H1 (cell line): ENCODE measurements around the gene ADARB2. TPM values are rescaled to one million over a fixed set of nuclear protein-coding genes. Genes with fewer than 3 reads are reported as not detected.

ENCODE experiments used
- CTCF ChIA-PET: fragments of 300-600 bp; sonication (Branson Sonifier 250); formaldehyde crosslinking; loops from one replicate; lab custom pipeline; 2021; ENCODE audit not compliant: partially characterized antibody; lab: Charles Lee
- POLR2A ChIA-PET: fragments of 300-600 bp; sonication (Branson Sonifier 250); formaldehyde crosslinking; loops from one replicate; lab custom pipeline; 2021; ENCODE audit warnings: inconsistent platforms; ENCODE audit not compliant: partially characterized antibody; lab: Charles Lee
- DNase-seq, 2 experiments: peaks; one replicate each; pipeline versions ENCODE4 v3.0.0 to v3.0.0-alpha.2; 2010 to 2022; ENCODE audit warnings: low spot score in 2 of 2, low read depth in 1 of 2, mixed read lengths in 1 of 2
- FAIRE-seq: peaks from 2 replicates; lab custom pipeline; 2011; peaks lifted over from hg19 to GRCh38; lab: Jason Lieb, UNC
- H2AFZ ChIP-seq: 2 replicates; pipeline ENCODE4 v1.8.1; 2012; ENCODE audit warnings: low read length, inconsistent platforms
- H2AK5ac ChIP-seq: 2 replicates; pipeline ENCODE4 v1.6.1; 2013; ENCODE audit warnings: low read depth, low read length
- H2BK120ac ChIP-seq: replicated peaks from 2 replicates; pipeline ENCODE3; 2013; ENCODE audit warnings: low read depth, low read length, inconsistent platforms
- H2BK12ac ChIP-seq: 2 replicates; pipeline ENCODE4 v1.6.1; 2013; ENCODE audit warnings: low read depth, low read length
- H2BK15ac ChIP-seq: 2 replicates; pipeline ENCODE4 v1.6.1; 2013; ENCODE audit warnings: low read length
- H2BK20ac ChIP-seq: 2 replicates; pipeline ENCODE4 v1.6.1; 2013; ENCODE audit warnings: low read length
- H2BK5ac ChIP-seq: 2 replicates; pipeline ENCODE4 v1.6.1; 2013; ENCODE audit warnings: low read depth, low read length
- H3K14ac ChIP-seq: 2 replicates; pipeline ENCODE4 v1.6.1; 2013; ENCODE audit warnings: inconsistent platforms; ENCODE audit not compliant: insufficient read length
- H3K18ac ChIP-seq: 2 replicates; pipeline ENCODE4 v1.6.1; 2013; ENCODE audit warnings: low read length; ENCODE audit errors: extremely low read depth
- H3K23ac ChIP-seq: 2 replicates; pipeline ENCODE4 v1.6.1; 2013; ENCODE audit warnings: inconsistent platforms; ENCODE audit not compliant: insufficient read length
- H3K23me2 ChIP-seq: 2 replicates; pipeline ENCODE4 v1.6.1; 2013; ENCODE audit warnings: low read depth, low read length
- H3K27ac ChIP-seq: 2 replicates; pipeline ENCODE4 v1.6.1; 2011; ENCODE audit warnings: low read depth, low read length, inconsistent platforms
- H3K27me3 ChIP-seq, 4 experiments: replicated peaks in 1 of 4; 1 replicate in 1 of 4; 2 replicates in 3 of 4; pipeline versions ENCODE4 v1.6.1 to v1.8.1; 2011 to 2013; ENCODE audit warnings: low read length in 3 of 4, mild to moderate bottlenecking in 3 of 4, inconsistent platforms in 2 of 4, mixed read lengths in 2 of 4, moderate library complexity in 1 of 4; ENCODE audit not compliant: control insufficient read depth in 3 of 4, insufficient read depth in 3 of 4; ENCODE audit errors: extremely low read depth in 1 of 4
- H3K36me3 ChIP-seq, 4 experiments: 2 replicates each; pipeline versions ENCODE4 v1.6.1 to v1.8.1; 2011 to 2013; ENCODE audit warnings: mild to moderate bottlenecking in 4 of 4, low read length in 3 of 4, moderate library complexity in 2 of 4, control low read depth in 1 of 4, inconsistent platforms in 1 of 4; ENCODE audit not compliant: insufficient read depth in 4 of 4, control insufficient read depth in 2 of 4
- H3K4ac ChIP-seq: replicated peaks from 2 replicates; pipeline ENCODE3; 2013; ENCODE audit warnings: low read length, low read depth, mixed read lengths, inconsistent platforms; ENCODE audit not compliant: insufficient read length
- H3K4me1 ChIP-seq, 4 experiments: replicated peaks in 1 of 4; 1 replicate in 1 of 4; 2 replicates in 3 of 4; pipeline versions ENCODE4 v1.6.1 to v1.8.1; 2011 to 2013; ENCODE audit warnings: low read length in 3 of 4, inconsistent platforms in 2 of 4, mixed read lengths in 1 of 4; ENCODE audit not compliant: insufficient read depth in 4 of 4, control insufficient read depth in 3 of 4
- H3K4me2 ChIP-seq, 2 experiments: 2 replicates each; pipeline versions ENCODE4 v1.6.1 to v1.8.1; 2011 to 2013; ENCODE audit warnings: low read depth in 2 of 2, low read length in 2 of 2, control low read depth in 1 of 2, inconsistent platforms in 1 of 2, mild to moderate bottlenecking in 1 of 2; ENCODE audit not compliant: insufficient read depth in 1 of 2
- H3K4me3 ChIP-seq, 4 experiments: fragments of 200-600, 300-600 bp in 1 of 4; sonication (generic), shearing (Covaris generic), sonication (Bioruptor Twin) in 1 of 4; 2 replicates each; pipeline versions ENCODE4 v1.5.1 to v1.8.1; 2011 to 2016; ENCODE audit warnings: low read length in 4 of 4, low read depth in 3 of 4, control low read depth in 2 of 4, inconsistent platforms in 2 of 4, mild to moderate bottlenecking in 2 of 4, mixed read lengths in 1 of 4, moderate library complexity in 1 of 4; ENCODE audit not compliant: insufficient read depth in 2 of 4; ENCODE audit errors: extremely low read depth in 1 of 4
- H3K56ac ChIP-seq: replicated peaks from 2 replicates; pipeline ENCODE3; 2013; ENCODE audit warnings: low read depth, mild to moderate bottlenecking, mixed read lengths, low read length, inconsistent platforms; ENCODE audit not compliant: insufficient read length
- H3K79me1 ChIP-seq: 2 replicates; pipeline ENCODE4 v1.6.1; 2013; ENCODE audit warnings: low read depth, low read length, control low read depth
- H3K79me2 ChIP-seq, 2 experiments: 2 replicates each; pipeline versions ENCODE4 v1.6.1 to v1.8.1; 2012 to 2013; ENCODE audit warnings: low read length in 2 of 2, mild to moderate bottlenecking in 2 of 2, inconsistent platforms in 1 of 2; ENCODE audit not compliant: insufficient read depth in 2 of 2, control insufficient read depth in 1 of 2
- H3K9ac ChIP-seq, 4 experiments: replicated peaks in 1 of 4; 1 replicate in 1 of 4; 2 replicates in 3 of 4; pipeline versions ENCODE4 v1.6.1 to v1.8.1; 2011 to 2013; ENCODE audit warnings: low read depth in 3 of 4, low read length in 3 of 4, control low read depth in 2 of 4, mild to moderate bottlenecking in 2 of 4, moderate library complexity in 2 of 4, inconsistent platforms in 1 of 4; ENCODE audit errors: extremely low read depth in 1 of 4
- H3K9me3 ChIP-seq, 2 experiments: 2 replicates each; pipeline versions ENCODE4 v1.6.1 to v1.8.1; 2012 to 2013; ENCODE audit warnings: mild to moderate bottlenecking in 2 of 2, moderate library complexity in 2 of 2, control low read depth in 1 of 2, inconsistent platforms in 1 of 2, low read depth in 1 of 2, low read length in 1 of 2, mixed read lengths in 1 of 2; ENCODE audit not compliant: insufficient read depth in 2 of 2
- H4K20me1 ChIP-seq, 2 experiments: replicated peaks in 1 of 2; 2 replicates each; pipeline versions ENCODE3 to v1.8.1; 2011 to 2013; ENCODE audit warnings: inconsistent platforms in 2 of 2, low read length in 2 of 2, mild to moderate bottlenecking in 1 of 2; ENCODE audit not compliant: insufficient read depth in 2 of 2, control insufficient read depth in 1 of 2
- H4K5ac ChIP-seq: 2 replicates; pipeline ENCODE4 v1.6.1; 2013; ENCODE audit warnings: low read length, low read depth, mixed read lengths, inconsistent platforms; ENCODE audit not compliant: insufficient read length
- H4K8ac ChIP-seq: 2 replicates; pipeline ENCODE4 v1.8.0; 2013; ENCODE audit warnings: mild to moderate bottlenecking, moderate library complexity, low read length, inconsistent platforms; ENCODE audit not compliant: insufficient read depth; ENCODE audit errors: extremely low read depth
- H4K91ac ChIP-seq: replicated peaks from 2 replicates; pipeline ENCODE3; 2013; ENCODE audit warnings: low read length, mixed read lengths, inconsistent platforms; ENCODE audit not compliant: insufficient read length
- CEBPB ChIP-seq: IDR thresholded peaks from 2 replicates; pipeline ENCODE4 v1.6.1; 2012; ENCODE audit warnings: low read depth, low read length
- KDM4A ChIP-seq: IDR thresholded peaks from one replicate; pipeline ENCODE4 v1.7.1; 2012; ENCODE audit warnings: low read depth, mild to moderate bottlenecking, moderate library complexity, low read length, inconsistent platforms; ENCODE audit not compliant: severe bottlenecking
- TAF7 ChIP-seq: optimal IDR thresholded peaks from 2 replicates; pipeline ENCODE3; 2011; ENCODE audit warnings: low read depth, mild to moderate bottlenecking, inconsistent platforms, low read length, moderate library complexity, borderline replicate concordance
- WGBS, 2 experiments: shearing (Covaris generic) in 1 of 2; methylation state at CpG; one replicate each; pipeline versions ENCODE4 v1.1.6 to v1.1.7; 2013 to 2015; ENCODE audit warnings: low lambda C conversion rate in 2 of 2, mixed read lengths in 2 of 2, inconsistent platforms in 1 of 2, low coverage in 1 of 2, missing lambda C conversion rate in 1 of 2; ENCODE audit not compliant: insufficient replicate concordance in 2 of 2, insufficient coverage in 1 of 2, insufficient read length in 1 of 2; ENCODE audit errors: extremely low coverage in 1 of 2, missing lambda C conversion rate in 1 of 2; 5-methylcytosine and 5-hydroxymethylcytosine counted together
- polyA plus RNA-seq, 7 experiments: library from polyadenylated mRNA; depleted of rRNA in 3 of 7; stranded (reverse) in 5 of 7; unstranded in 2 of 7; fragments of >200 nt in 5 of 7; fragments of 200-250 nt in 2 of 7; gene quantifications; 1 replicate in 5 of 7; 2 replicates in 1 of 7; 4 replicates in 1 of 7; pipeline versions ENCODE4 v1.2.1 to v1.2.3, GENCODE V29; 2011 to 2013; ENCODE audit warnings: missing spikeins in 2 of 7, mixed read lengths in 2 of 7
- total RNA-seq: library from RNA; stranded (reverse); fragmentation: NEBNext Ultra II Directional; extraction: Animal tissue kit (Norgen Biotek cat#: 25700); gene quantifications from 2 replicates; pipeline ENCODE4 v1.2.1, GENCODE V29; 2021

Gene ADARB2
- total and polyA plus RNA-seq, 2 of the 8 experiments (the other 6 are each of a cell fraction or from before 2014, with no cell fraction given), result 2.2 to 2.8 TPM

GRCh38 chr10:1344846-1345245 is 392.5 kb downstream of the ADARB2 start:
- CTCF ChIA-PET, result interaction anchor here (0.6 to 1.4 kb wide), 3 partner anchors 14 to 89 kb away, joined by 3 to 5 read pairs (median 3); no protein-coding TSS in a partner anchor

More at GRCh38 chr10:1344846-1345245, 392.5 kb downstream of the ADARB2 start:
- no peak overlapping the region for H3K14ac ChIP-seq
- no peak overlapping the region for H2BK20ac ChIP-seq
- TF ChIP-seq CEBPB (no peak), TAF7 (no peak), KDM4A (no peak)
- H4K5ac ChIP-seq, result no peak overlapping the region
- H3K9ac ChIP-seq, result no peak overlapping the region
- no peaks in the 10 kb centered on the region for H3K23me2 ChIP-seq
- no peaks in the 10 kb centered on the region for H3K27me3 ChIP-seq
- no peak overlapping the region for H3K4me3 ChIP-seq
- no peak for DNase-seq
- no peaks in the 10 kb centered on the region for H3K79me2 ChIP-seq
- H2BK12ac ChIP-seq, result peak overlapping the region; percentile 50; the same call in 1 of the 2 replicates
- no peak overlapping the region; the same call in 1 of the 2 replicates for H3K18ac ChIP-seq
- peak overlapping the region; percentile 68 for H4K91ac ChIP-seq
- H2AFZ ChIP-seq, result no peak overlapping the region
- no peaks in the 10 kb centered on the region for H4K20me1 ChIP-seq
- WGBS, 2 experiments, result 89% methylated on average over 17 of the region's 17 CpGs; no CpG with 5 or more reads in 1 of the 2 experiments
- no peak overlapping the region for H3K56ac ChIP-seq
- no peak overlapping the region for H2AK5ac ChIP-seq
- peak overlapping the region; percentile 35; the same call in 1 of the 2 replicates for H2BK5ac ChIP-seq
- POLR2A ChIA-PET, result interaction anchor here (0.9 kb wide), 1 partner anchor 20 kb away, joined by 3 read pairs; no protein-coding TSS in a partner anchor
- no peak overlapping the region for H4K8ac ChIP-seq
- H3K9me3 ChIP-seq, result no peaks in the 10 kb centered on the region
- H3K79me1 ChIP-seq, result no peaks in the 10 kb centered on the region
- no peak overlapping the region for H2BK120ac ChIP-seq
- H3K4ac ChIP-seq, result no peak overlapping the region
- no peak overlapping the region for H3K27ac ChIP-seq
- no peak overlapping the region for H2BK15ac ChIP-seq
- H3K4me2 ChIP-seq, result no peak overlapping the region
- FAIRE-seq, result no peak
- H3K36me3 ChIP-seq, result no peaks in the 10 kb centered on the region
- H3K4me1 ChIP-seq, result peaks cover 0 to 8% (median 4%) of the 10 kb centered on the region in 4 experiments; a peak in 4 of 7 replicates
- no peak overlapping the region for H3K23ac ChIP-seq
